GM13976 (cell line): ENCODE data around the gene TNFRSF1A.

Experiments used
- DNase-seq: peaks from one replicate; pipeline ENCODE4 v3.0.0; 2012; ENCODE audit warnings: low spot score
- in situ Hi-C: fragments of 300-500 bp; cut with MboI; formaldehyde crosslinking; loops from one replicate; pipeline ENCODE4 v1.12.0; 2022; ENCODE audit warnings: low sequenced_read_pairs, mixed read lengths, inconsistent platforms; ENCODE audit not compliant: unreplicated experiment
- TF ChIP-seq, protein P1 (sequence below): IDR thresholded peaks from 2 replicates; pipeline ENCODE4 v1.5.1; 2012; ENCODE audit warnings: borderline replicate concordance, mild to moderate bottlenecking; ENCODE audit not compliant: insufficient read depth; ENCODE audit errors: extremely low read depth, missing control alignments, control extremely low read depth

The TNFRSF1A gene

DNA sequence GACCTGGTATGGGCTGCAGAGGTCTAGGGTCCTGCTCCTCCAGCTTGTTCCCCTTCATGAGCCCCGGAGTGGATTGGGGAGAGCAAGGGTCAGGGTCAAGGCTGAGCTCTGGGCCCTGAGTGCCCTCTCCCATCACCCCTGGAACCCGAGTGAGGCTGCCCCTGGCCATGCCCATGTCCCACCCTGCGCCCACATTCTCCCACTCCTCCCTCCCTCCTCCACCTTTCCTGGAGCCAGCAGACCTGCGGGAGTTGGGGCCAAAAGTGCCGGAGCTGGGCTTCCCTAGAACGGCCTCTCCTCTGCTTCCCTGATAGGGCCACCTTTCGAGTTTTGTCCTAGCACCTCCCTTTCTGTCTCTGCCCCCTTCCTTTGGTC lies 32.9 kb upstream of the TNFRSF1A start:
- DNase-seq, result no peak
- TF ChIP-seq, protein P1, sequence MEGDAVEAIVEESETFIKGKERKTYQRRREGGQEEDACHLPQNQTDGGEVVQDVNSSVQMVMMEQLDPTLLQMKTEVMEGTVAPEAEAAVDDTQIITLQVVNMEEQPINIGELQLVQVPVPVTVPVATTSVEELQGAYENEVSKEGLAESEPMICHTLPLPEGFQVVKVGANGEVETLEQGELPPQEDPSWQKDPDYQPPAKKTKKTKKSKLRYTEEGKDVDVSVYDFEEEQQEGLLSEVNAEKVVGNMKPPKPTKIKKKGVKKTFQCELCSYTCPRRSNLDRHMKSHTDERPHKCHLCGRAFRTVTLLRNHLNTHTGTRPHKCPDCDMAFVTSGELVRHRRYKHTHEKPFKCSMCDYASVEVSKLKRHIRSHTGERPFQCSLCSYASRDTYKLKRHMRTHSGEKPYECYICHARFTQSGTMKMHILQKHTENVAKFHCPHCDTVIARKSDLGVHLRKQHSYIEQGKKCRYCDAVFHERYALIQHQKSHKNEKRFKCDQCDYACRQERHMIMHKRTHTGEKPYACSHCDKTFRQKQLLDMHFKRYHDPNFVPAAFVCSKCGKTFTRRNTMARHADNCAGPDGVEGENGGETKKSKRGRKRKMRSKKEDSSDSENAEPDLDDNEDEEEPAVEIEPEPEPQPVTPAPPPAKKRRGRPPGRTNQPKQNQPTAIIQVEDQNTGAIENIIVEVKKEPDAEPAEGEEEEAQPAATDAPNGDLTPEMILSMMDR, result no peak
- in situ Hi-C loops, result no loop called here

- TF ChIP-seq, protein P1, result no peak
- no peak for DNase-seq
- in situ Hi-C loops, result no loop called here
Measured at GRCh38 chr12:6374028-6374785, 32.3 kb upstream of the TNFRSF1A start.

GRCh38 chr12:6373022-6373787 lies 31.3 kb upstream of the TNFRSF1A start:
- TF ChIP-seq, protein P1, result no peak
- in situ Hi-C loops, result no loop called here

GRCh38 chr12:6372403-6373003 lies 30.6 kb upstream of the TNFRSF1A start:
- TF ChIP-seq, protein P1, result no peak
- no peak for DNase-seq
- in situ Hi-C loops, result no loop called here

More at GRCh38 chr12:6373022-6373787, 31.3 kb upstream of the TNFRSF1A start:
- no peak for DNase-seq

DNA sequence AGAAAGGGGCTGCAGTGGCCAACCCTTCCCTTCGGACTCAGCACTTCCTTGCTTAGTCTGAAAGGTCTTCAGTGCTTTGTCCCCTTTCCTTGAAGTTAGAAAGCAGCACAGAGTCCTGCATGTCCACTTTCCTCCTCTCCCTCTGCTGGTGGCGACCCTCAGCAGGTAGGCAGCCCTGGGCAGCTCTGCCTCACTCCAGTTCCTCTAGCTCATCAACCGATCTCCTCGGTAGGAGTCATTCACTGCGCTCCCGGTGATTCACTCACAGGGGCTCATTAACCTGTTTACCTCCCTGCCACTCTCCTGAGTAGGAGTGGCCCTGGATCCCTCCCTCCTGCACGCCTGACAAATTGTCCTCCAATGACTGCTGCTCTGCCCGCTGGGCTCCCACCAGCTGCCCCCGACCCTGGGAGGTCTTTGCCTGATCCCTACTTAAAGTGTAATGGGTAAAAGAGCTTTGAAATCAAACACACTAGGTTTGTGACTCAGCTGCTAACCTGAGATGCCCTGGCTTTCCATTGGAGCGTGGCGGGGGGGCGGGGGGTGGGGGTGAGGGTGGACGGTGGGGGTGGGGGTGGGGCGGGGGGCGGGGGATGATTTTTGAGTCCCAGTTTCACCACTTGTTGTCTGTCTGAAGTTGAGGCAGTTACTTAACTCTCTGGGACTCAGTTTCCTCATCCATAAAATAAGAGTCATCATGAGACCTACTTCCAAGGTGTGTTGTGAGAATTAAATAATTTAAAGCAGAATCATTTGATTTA lies 29.3 kb upstream of the TNFRSF1A start:
- no peak for DNase-seq
- TF ChIP-seq, protein P1, result no peak
- in situ Hi-C loops, result no loop called here

- in situ Hi-C loops, result no loop called here
- TF ChIP-seq, protein P1, result no peak
- no peak for DNase-seq
Measured at GRCh38 chr12:6370576-6370935, 28.7 kb upstream of the TNFRSF1A start.
